Astrocyte (in vitro differentiated cells and primary cell): ENCODE results near the gene LRBA.

Source experiments
- CTCF ChIP-seq: IDR thresholded peaks from 2 replicates; pipeline ENCODE4 v1.5.1; 2011; ENCODE audit warnings: low read depth, mild to moderate bottlenecking, inconsistent platforms, low read length, moderate library complexity; ENCODE audit not compliant: insufficient read depth
- EZH2 ChIP-seq: IDR thresholded peaks from 2 replicates; pipeline ENCODE4 v1.6.1; 2012; ENCODE audit warnings: mild to moderate bottlenecking, low read length, inconsistent platforms; ENCODE audit not compliant: insufficient read depth

GRCh38 chr4:150572704-150573504 lies 442.2 kb downstream of the LRBA start:
- no peak for TF ChIP-seq CTCF
- TF ChIP-seq EZH2: no peak
